Stomach (tissue), 4 donors: ENCODE measurements around the gene TBX3.

Experiments used
- CTCF ChIP-seq, 7 experiments: fragments of 450-650 bp in 4 of 7; fragments of 200-600 bp in 3 of 7; sonication (generic) in 3 of 7; IDR thresholded peaks; one replicate each; pipeline ENCODE4 v1.5.1; 2016 to 2019; ENCODE audit warnings: antibody characterized with exemption in 7 of 7, control low read depth in 2 of 7, mild to moderate bottlenecking in 1 of 7
- POLR2A ChIP-seq, 4 donors: fragments of 450-650 bp; IDR thresholded peaks; one replicate each; pipeline ENCODE4 v1.6.1; 2016; ENCODE audit warnings: antibody characterized with exemption in 4 of 4, control low read depth in 2 of 4, mild to moderate bottlenecking in 1 of 4, moderate library complexity in 1 of 4
- POLR2AphosphoS5 ChIP-seq, 3 donors: sonication (generic); formaldehyde crosslinking; IDR thresholded peaks; one replicate each; pipeline ENCODE4 v1.6.1; 2016; ENCODE audit warnings: antibody characterized with exemption in 3 of 3

DNA sequence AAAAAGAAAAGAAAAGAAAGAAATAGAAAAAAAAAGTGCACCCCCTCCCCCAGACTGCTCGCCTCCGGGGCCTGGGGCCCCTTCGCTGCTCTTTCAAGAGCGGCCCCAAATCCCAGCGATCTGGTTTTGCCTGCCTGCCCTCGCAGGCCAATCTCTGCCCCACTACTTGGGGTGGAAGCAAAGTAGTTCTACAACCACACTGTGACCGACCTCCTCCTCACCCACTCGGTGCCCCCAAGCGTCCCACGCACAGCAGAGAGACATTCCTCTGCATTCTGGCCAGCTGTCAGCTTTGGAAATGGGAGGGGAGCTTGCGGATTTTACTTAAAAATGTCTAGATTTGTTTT lies 2.4 kb upstream of the TBX3 start:
- TF ChIP-seq CTCF (IDR thresholded peaks at IDR 0.05), result no peak
- TF ChIP-seq POLR2AphosphoS5 (IDR thresholded peaks at IDR 0.05), result no peak
- TF ChIP-seq POLR2A (IDR thresholded peaks at IDR 0.05), result no peak
